Skin epidermis (tissue), 12 donors: ENCODE measurements around the gene CHAF1A.

Experiments
- H3K27ac ChIP-seq, 21 experiments: fragments of 200-600 bp; sonication (generic) in 11 of 21; one replicate each; pipeline ENCODE4 v1.5.0; 2020; ENCODE audit warnings: mild to moderate bottlenecking in 3 of 21, inconsistent platforms in 2 of 21, moderate library complexity in 2 of 21
- H3K4me3 ChIP-seq, 7 experiments: fragments of 200-600 bp; sonication (generic) in 2 of 7; one replicate each; pipeline ENCODE4 v1.5.0; 2020; ENCODE audit warnings: inconsistent platforms in 2 of 7, mild to moderate bottlenecking in 2 of 7, moderate library complexity in 1 of 7

Gene CHAF1A

DNA sequence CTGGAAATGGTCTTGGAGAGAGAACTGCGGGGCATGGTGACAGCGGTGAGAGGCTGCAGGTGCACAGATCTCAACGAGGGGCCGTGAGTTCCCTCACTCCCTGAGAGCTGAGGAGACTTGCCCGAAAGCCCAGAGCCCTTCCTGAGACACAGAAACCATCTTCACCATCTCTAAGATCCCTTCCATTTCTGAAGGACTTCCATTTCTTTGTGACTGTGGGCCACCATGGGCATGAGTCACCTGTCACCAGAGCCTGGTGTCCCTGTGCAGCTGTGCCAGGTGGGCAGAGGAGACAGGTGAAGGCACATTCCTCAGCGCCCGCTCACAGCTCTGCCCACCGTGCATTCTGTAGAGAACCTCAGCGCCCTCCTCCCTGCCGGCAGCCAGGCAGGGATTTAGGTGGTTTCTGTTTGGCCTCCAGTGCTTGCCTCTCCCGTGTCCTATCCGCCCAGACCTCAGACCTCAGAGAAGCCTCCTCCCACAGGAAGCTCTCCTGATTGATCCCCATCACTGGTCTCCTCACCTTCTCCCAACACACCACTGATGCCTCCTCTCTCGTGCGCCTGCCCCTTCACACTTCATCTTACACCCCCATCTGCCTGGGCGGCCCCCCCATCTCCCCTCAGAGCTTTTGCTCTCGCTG is 26.3 kb upstream of the CHAF1A start:
- peak overlapping the region in 20 of 21 experiments; percentile 33 to 94 (median 84) for H3K27ac ChIP-seq
- H3K4me3 ChIP-seq = no peak overlapping the region

- peak overlapping the region in 19 of 21 experiments; percentile 27 to 94 (median 86) for H3K27ac ChIP-seq
Measured at GRCh38 chr19:4376671-4376990, 25.8 kb upstream of the CHAF1A start.

GRCh38 chr19:4376991-4377781 is 25.3 kb upstream of the CHAF1A start:
- H3K27ac ChIP-seq = peak overlapping the region in 19 of 21 experiments; percentile 27 to 94 (median 86)
- no peak overlapping the region for H3K4me3 ChIP-seq

More at GRCh38 chr19:4376671-4376990, 25.8 kb upstream of the CHAF1A start:
- no peak overlapping the region for H3K4me3 ChIP-seq

DNA sequence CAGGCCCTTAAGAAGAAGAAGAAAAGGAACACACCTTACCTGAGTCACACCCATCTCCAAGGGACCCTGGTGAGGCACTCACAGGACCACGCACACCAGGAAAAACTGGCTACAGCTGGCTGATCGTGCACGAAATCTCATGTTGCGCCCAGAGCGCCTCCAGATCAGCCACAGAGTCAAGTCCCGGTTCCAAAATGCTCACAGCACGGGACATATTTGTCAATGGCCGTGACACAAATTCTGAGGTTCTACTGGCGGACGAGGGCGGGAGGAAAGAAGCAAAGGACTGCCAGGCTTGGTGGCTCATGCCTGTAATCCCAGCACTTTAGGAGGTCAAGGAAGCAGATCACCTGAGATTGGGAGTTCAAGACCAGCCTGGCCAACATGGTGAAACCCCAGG is 23.6 kb upstream of the CHAF1A start:
- H3K4me3 ChIP-seq = no peak overlapping the region
- peak overlapping the region in 20 of 21 experiments; percentile 13 to 92 (median 81) for H3K27ac ChIP-seq

- H3K27ac ChIP-seq = peak overlapping the region in 20 of 21 experiments; percentile 38 to 92 (median 84)
- peak overlapping the region in 1 of 7 experiments; percentile 17 for H3K4me3 ChIP-seq
Measured at GRCh38 chr19:4379383-4380253, 22.8 kb upstream of the CHAF1A start.

GRCh38 chr19:4380254-4380727 is 22.1 kb upstream of the CHAF1A start:
- Histone ChIP-seq H3K4me3 (peak overlapping the region in 1 of 7 experiments; percentile 17), H3K27ac (peak overlapping the region in 20 of 21 experiments; percentile 38 to 92 (median 82))

- Histone ChIP-seq H3K27ac (peak overlapping the region in 4 of 21 experiments; percentile 26 to 45 (median 32)), H3K4me3 (no peak overlapping the region)
Measured at GRCh38 chr19:4385291-4386040, 17.0 kb upstream of the CHAF1A start.

DNA sequence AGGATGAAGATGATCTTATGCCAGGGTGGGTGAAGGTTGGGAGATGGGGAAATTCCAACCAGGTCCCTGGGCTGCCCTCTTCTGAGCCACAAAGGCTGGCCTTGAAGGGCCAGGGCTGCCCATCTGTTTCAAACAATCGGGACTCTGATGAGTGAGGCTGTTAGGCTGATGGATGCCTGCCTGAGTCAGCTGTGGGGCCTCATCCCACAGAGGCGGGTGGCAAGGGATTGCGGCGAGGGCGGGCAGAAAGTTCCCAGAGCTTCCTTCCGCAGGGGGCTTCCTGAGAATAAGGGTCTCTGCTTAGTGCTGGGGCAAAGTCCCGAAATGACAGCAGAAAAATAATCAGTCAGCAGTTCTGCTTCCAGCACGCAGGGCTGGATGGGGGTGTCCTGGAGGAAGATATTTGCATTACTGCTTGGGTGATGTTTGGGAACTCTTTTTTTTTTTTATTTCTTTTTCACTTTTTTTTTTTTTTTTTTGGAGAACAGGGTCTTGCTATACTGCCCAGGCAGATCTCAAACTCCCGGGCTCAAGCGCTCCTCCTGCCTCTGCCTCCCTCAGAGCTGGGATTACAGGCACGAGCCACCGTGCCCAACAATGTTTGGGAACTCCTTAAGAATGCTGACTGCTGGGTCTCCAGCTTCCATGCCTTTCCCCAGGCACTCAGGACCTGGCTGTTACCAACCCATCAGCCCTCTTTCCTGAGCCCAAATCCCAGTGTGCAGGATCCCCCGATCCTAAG is 16.2 kb upstream of the CHAF1A start:
- Histone ChIP-seq H3K27ac (peak overlapping the region in 1 of 21 experiments; percentile 77), H3K4me3 (no peak overlapping the region)

DNA sequence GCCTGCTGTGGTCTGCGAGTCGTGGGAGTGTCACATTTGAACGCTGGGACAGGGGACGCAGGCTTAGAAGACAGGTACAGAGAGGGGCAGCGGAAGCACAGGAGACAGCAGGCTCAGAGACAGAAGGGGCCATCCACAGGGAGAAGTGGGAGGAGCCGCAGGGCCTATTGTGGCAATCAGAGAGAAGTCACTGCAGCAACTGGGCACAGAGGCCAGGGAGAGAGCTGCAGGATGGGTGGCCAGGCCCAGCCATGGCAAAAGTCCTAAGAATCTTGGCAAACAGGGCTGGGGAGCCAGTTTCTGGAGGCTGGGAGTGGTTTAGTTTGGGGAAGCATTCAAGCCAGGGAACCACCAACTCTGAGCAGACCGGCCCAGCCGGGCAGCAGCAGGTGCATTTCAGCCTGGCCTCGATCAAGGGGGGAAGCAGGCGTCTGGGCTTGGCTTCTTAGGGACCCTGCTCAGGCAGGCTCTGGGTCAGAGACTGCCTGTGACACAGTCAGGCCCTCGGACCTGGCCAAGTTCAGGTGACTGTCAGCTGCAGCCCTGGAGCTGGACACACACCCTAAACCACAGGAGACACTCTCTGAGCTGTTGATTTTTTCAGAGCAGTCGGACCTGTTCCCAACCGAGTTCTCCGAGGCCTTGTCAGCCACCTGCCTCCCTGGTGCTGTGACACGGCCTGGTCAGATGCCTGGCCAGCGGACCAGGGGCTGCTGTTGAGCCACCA is 13.9 kb upstream of the CHAF1A start:
- Histone ChIP-seq H3K4me3 (no peak overlapping the region), H3K27ac (peak overlapping the region in 19 of 21 experiments; percentile 9 to 86 (median 71))

DNA sequence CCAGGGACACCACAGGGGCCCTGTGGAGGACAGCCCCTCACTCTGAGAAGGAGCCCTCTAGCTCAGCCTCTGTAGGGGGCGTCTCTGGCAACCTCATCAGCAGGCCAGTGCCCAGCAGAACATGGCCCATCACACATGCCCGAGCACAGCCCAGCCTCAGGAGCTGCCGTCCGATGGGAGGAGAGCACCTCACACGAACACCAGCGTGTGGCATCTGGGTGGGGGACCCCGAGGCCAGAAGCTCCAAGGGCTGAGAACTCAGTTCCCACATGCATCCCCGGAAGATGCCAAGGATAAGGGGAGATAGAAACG is 13.4 kb upstream of the CHAF1A start:
- Histone ChIP-seq H3K27ac (peak overlapping the region in 19 of 21 experiments; percentile 9 to 86 (median 71)), H3K4me3 (no peak overlapping the region)

- Histone ChIP-seq H3K27ac (peak overlapping the region in 20 of 21 experiments; percentile 40 to 86 (median 70)), H3K4me3 (no peak overlapping the region)
Measured at GRCh38 chr19:4389511-4390016, 12.9 kb upstream of the CHAF1A start.

DNA sequence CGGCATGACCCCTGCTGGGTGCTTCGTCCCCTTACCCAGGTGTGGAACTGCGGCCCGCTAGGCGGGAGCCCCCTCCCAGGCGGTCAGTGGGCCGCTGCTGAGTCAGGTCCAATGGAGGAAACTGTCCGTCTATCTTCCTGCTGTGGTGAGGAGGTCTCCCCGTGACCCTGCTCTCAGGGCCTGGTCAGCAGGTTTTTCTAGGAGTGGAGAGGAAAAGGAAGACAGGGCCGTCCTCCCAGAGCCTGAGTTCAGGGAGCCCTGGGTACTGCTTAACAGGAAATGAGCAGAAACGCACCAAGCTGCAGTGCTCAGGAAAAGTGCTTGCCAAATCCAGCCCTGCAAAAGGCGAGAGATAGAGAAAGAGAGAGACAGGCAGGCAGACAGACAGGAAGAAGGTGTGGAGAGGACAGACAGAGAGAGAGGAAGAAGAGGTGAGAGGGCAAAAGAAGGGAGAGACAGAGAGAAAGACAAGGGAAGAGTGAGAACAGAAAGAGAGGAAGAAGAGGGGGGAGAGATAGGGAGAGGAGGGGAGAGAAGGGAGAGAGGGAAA is 12.3 kb upstream of the CHAF1A start:
- H3K27ac ChIP-seq = peak overlapping the region in 20 of 21 experiments; percentile 40 to 86 (median 70)
- no peak overlapping the region for H3K4me3 ChIP-seq

DNA sequence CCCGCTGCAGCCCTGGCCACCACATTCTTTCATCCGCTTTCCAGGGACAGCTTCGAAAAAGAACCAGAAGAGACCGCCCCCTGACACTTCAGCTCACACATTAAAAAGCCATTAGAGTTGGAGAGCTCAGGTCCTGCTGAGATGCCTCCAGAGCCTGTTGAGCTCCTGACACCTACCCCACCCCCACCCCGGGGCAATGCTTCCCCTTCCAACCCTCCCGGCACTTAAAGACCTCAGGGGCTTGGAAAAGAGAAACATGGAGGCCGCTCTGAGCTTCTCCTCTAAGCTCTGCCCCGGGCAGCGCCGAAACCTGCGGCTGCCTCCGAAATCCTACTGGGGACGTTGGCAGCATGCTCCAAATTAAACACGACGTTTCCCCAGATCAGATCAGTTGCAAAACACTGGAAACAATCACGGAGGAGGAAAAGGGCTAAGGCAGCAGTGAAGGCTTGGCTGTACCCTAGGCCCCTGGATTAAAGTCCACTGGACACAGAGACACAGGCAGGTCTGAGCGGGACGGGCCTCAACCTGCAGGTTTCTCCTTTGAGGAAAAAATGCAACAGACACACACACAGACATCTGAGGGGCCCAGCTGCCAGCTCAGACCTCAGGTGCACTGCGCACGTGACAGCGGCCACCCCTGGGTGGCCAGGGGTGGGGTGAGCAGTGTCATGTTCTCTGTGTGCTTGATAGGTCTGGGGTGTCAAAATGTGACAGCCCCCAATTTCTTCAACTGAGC is 11.7 kb upstream of the CHAF1A start:
- Histone ChIP-seq H3K27ac (peak overlapping the region in 20 of 21 experiments; percentile 37 to 86 (median 70)), H3K4me3 (no peak overlapping the region)

- Histone ChIP-seq H3K27ac (peak overlapping the region in 20 of 21 experiments; percentile 12 to 86 (median 70)), H3K4me3 (no peak overlapping the region)
Measured at GRCh38 chr19:4391306-4391693, 11.1 kb upstream of the CHAF1A start.

DNA sequence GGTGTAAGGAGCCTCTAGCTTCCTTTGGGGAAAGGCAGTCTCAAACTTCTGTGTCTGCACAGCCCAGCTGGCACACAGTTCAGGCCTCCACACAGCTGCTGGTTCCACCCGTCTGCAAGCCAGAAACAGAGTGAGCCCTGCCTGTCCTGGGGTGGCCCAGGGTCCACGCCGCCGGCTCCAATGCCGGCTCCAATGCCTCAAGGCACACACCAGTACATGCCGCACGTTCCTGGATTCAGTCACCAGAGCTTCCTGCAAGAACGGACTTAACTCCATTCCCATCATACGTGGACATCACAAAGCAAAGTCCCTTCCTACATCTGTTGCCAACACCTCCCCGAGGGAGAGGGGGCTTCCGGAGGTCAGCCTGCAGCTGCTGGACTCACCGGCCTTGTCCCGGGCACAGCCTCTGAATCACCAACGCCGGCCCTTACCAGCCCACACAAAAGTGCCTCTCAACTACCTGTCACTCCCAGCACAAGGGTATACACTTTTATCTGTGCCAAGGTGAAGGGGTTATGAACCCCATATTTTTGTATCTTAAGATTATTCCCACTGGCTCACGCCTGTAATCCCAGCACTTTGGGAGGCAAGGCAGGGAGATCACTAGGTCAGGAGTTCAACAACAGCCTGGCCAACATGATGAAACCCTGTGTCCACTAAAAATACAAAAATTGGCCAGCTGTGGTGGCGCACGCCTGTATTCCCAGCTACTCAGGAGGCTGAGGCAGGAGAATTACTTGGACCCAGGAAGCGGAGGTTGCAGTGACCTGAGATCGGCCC is 10.5 kb upstream of the CHAF1A start:
- Histone ChIP-seq H3K27ac (peak overlapping the region in 20 of 21 experiments; percentile 12 to 86 (median 70)), H3K4me3 (no peak overlapping the region)
